Panc1 (cell line): ENCODE measurements around the gene IGLL5. TPM values are rescaled to one million over a fixed set of nuclear protein-coding genes. Genes with fewer than 3 reads are reported as not detected.
A peak's percentile ranks its signal among the peaks of the same experiment; 100 is the strongest.

Experiments used
- ATAC-seq: fragments of 200-7000 bp; cut with Tn5 transposase; 2 replicates; pipeline ENCODE4 v1.9.1; 2020; ENCODE audit warnings: mild to moderate bottlenecking, moderate library complexity
- BruUV-seq: library from RNA; stranded (reverse); fragments of 400-500 nt; replicated peaks from 2 replicates; lab custom pipeline; 2021; lab: Mats Ljungman, UMichigan
- CTCF ChIA-PET: fragments of 300-600 bp; sonication (Branson Sonifier 250); formaldehyde crosslinking; loops from one replicate; lab custom pipeline; 2022; ENCODE audit warnings: antibody characterized with exemption; lab: Charles Lee
- POLR2A ChIA-PET: fragments of 300-600 bp; sonication (Branson Sonifier 250); formaldehyde crosslinking; loops from one replicate; lab custom pipeline; 2022; ENCODE audit warnings: antibody characterized with exemption; lab: Charles Lee
- DNase-seq: peaks from one replicate; pipeline ENCODE4 v3.0.0-alpha.2; 2010; ENCODE audit warnings: low read depth, low spot score
- H3K27ac ChIP-seq: 2 replicates; pipeline ENCODE4 v1.5.1; 2011; ENCODE audit warnings: mild to moderate bottlenecking, low read length, inconsistent platforms
- H3K27me3 ChIP-seq: fragments of 200-500 bp; sonication (Bioruptor generic); 2 replicates; pipeline ENCODE4 v1.6.0; 2014; ENCODE audit warnings: low read length, inconsistent platforms; ENCODE audit not compliant: control insufficient read depth, insufficient read depth
- H3K36me3 ChIP-seq: fragments of 200-500 bp; sonication (Bioruptor generic); 2 replicates; pipeline ENCODE4 v1.5.1; 2014; ENCODE audit warnings: inconsistent platforms, mild to moderate bottlenecking, low read length, moderate library complexity; ENCODE audit not compliant: control insufficient read depth, insufficient read depth
- H3K4me1 ChIP-seq: 2 replicates; pipeline ENCODE4 v1.5.1; 2011; ENCODE audit warnings: inconsistent platforms, mild to moderate bottlenecking, low read length, moderate library complexity; ENCODE audit not compliant: control insufficient read depth, insufficient read depth
- H3K4me3 ChIP-seq, 2 experiments: 2 replicates each; pipeline ENCODE4 v1.5.1; 2011 to 2012; ENCODE audit warnings: low read depth in 2 of 2, low read length in 2 of 2, mild to moderate bottlenecking in 2 of 2, inconsistent platforms in 1 of 2, moderate library complexity in 1 of 2
- H3K9me3 ChIP-seq: fragments of 200-500 bp; sonication (Bioruptor generic); 2 replicates; pipeline ENCODE4 v1.5.1; 2014; ENCODE audit warnings: low read depth, mild to moderate bottlenecking, inconsistent platforms, low read length, moderate library complexity; ENCODE audit not compliant: control insufficient read depth, insufficient read depth
- CTCF ChIP-seq: fragments of 450-650 bp; IDR thresholded peaks from 2 replicates; pipeline ENCODE4 v1.5.1; 2017; ENCODE audit warnings: mild to moderate bottlenecking
- POLR2AphosphoS5 ChIP-seq: IDR thresholded peaks from 2 replicates; pipeline ENCODE4 v1.6.1; 2012; ENCODE audit warnings: mild to moderate bottlenecking, low read depth, low read length, moderate library complexity
- REST ChIP-seq, 2 experiments: IDR thresholded peaks; 2 replicates each; pipeline ENCODE4 v1.6.1; 2011 to 2012; ENCODE audit warnings: low read depth in 2 of 2, control low read depth in 1 of 2, low read length in 1 of 2, mild to moderate bottlenecking in 1 of 2, moderate library complexity in 1 of 2; ENCODE audit not compliant: insufficient read depth in 1 of 2
- SIN3A ChIP-seq: IDR thresholded peaks from 2 replicates; pipeline ENCODE4 v1.6.1; 2012; ENCODE audit warnings: low read depth, mild to moderate bottlenecking, low read length, moderate library complexity, borderline replicate concordance; ENCODE audit not compliant: insufficient read depth
- TCF7L2 ChIP-seq: IDR thresholded peaks from 2 replicates; pipeline ENCODE4 v1.6.1; 2011; ENCODE audit warnings: mild to moderate bottlenecking, low read depth, low read length, inconsistent platforms
- in situ Hi-C: cut with HindIII; loops from 2 replicates; pipeline ENCODE4 v1.10.0; 2016; ENCODE audit warnings: low sequenced_read_pairs, low pct_unique_long_range_greater_than_20kb
- intact Hi-C: fragments of 100-400 bp; cut with micrococcal nuclease; formaldehyde crosslinking; loops from one replicate; pipeline ENCODE4 v1.10.0; 2022; ENCODE audit not compliant: unreplicated experiment
- total RNA-seq: library from RNA; stranded (reverse); gene quantifications from one replicate; pipeline ENCODE4 v1.2.1, GENCODE V29; 2021; ENCODE audit not compliant: unreplicated experiment

The IGLL5 gene
- total RNA-seq, 1 experiment from 2014 or later = not detected

GRCh38 chr22:22883090-22883727 is 4.4 kb upstream of the IGLL5 start:
- intact Hi-C loops = no loop called here
- Histone ChIP-seq H3K4me3 (no peak overlapping the region), H3K27me3 (no peaks in the 10 kb centered on the region), H3K27ac (no peak overlapping the region), H3K9me3 (no peaks in the 10 kb centered on the region), H3K36me3 (no peaks in the 10 kb centered on the region), H3K4me1 (no peaks in the 10 kb centered on the region)
- ATAC-seq = no peak
- BruUV-seq = no TSS peak
- TF ChIP-seq POLR2AphosphoS5 (no peak), REST (IDR thresholded peaks at IDR 0.05; ENCODE audit: insufficient read depth in 1 of 2, low read depth in 2 of 2, low read length in 1 of 2) (no peak), TCF7L2 (no peak), CTCF (no peak), SIN3A (no peak)
- in situ Hi-C loops = no loop called here
- ChIA-PET CTCF (interaction anchor here (0.5 to 2.2 kb wide), 6 partner anchors 14 to 601 kb away, joined by 3 to 12 read pairs (median 6); no protein-coding TSS in a partner anchor), POLR2A (no interaction called here)
- DNase-seq = no peak

- Histone ChIP-seq H3K4me3 (no peak overlapping the region), H3K36me3 (no peaks in the 10 kb centered on the region), H3K9me3 (no peaks in the 10 kb centered on the region), H3K4me1 (no peaks in the 10 kb centered on the region), H3K27ac (no peak overlapping the region), H3K27me3 (no peaks in the 10 kb centered on the region)
- TF ChIP-seq CTCF = peak; percentile 72
- TF ChIP-seq POLR2AphosphoS5 = no peak
- intact Hi-C loops (no loop called here), in situ Hi-C loops (no loop called here)
- CTCF ChIA-PET = interaction anchor here (0.5 to 2.2 kb wide), 7 partner anchors 36 to 600 kb away, joined by 3 to 8 read pairs (median 6); no protein-coding TSS in a partner anchor
- POLR2A ChIA-PET = interaction anchor here (0.6 kb wide), 1 partner anchor 1322 kb away, joined by 3 read pairs; no protein-coding TSS in a partner anchor
- no TSS peak for BruUV-seq
- no peak for DNase-seq
- ATAC-seq = peak; percentile 85
Measured at GRCh38 chr22:22884010-22884887, 3.4 kb upstream of the IGLL5 start.
